HepG2 (cell line): Measurements from ENCODE around the gene STRADB. TPM values are rescaled to one million over a fixed set of nuclear protein-coding genes. Genes with fewer than 3 reads are reported as not detected.

Experiments
- ESRRA ChIP-seq: sonication (generic); formaldehyde crosslinking; IDR thresholded peaks from 2 replicates; pipeline ENCODE4 v1.5.1; 2020; ENCODE audit warnings: mild to moderate bottlenecking, low read depth, missing genetic modification reagents
- FOXK2 ChIP-seq: fragments of 450-650 bp; IDR thresholded peaks from 2 replicates; pipeline ENCODE4 v1.6.1; 2016
- GPN1 ChIP-seq: sonication (generic); formaldehyde crosslinking; IDR thresholded peaks from 2 replicates; pipeline ENCODE4 v1.5.1; 2020; ENCODE audit warnings: missing genetic modification reagents, borderline replicate concordance
- KDM5B ChIP-seq: sonication (generic); formaldehyde crosslinking; IDR thresholded peaks from 2 replicates; pipeline ENCODE4 v1.4.0; 2020; ENCODE audit warnings: missing genetic modification reagents, mild to moderate bottlenecking, borderline replicate concordance
- MAFG ChIP-seq: sonication (generic); formaldehyde crosslinking; IDR thresholded peaks from 2 replicates; pipeline ENCODE4 v1.5.1; 2020; ENCODE audit warnings: mild to moderate bottlenecking, missing genetic modification reagents
- MXD4 ChIP-seq: IDR thresholded peaks from 2 replicates; pipeline ENCODE4 v1.6.1; 2016; ENCODE audit warnings: mild to moderate bottlenecking, missing biosample characterization, missing genetic modification reagents
- PLRG1 ChIP-seq: fragments of 450-650 bp; conservative IDR thresholded peaks from 2 replicates; pipeline ENCODE4 v1.6.1; 2016
- TBX2 ChIP-seq: sonication (generic); formaldehyde crosslinking; IDR thresholded peaks from 2 replicates; pipeline ENCODE4 v1.5.0; 2020; ENCODE audit warnings: missing genetic modification reagents, mild to moderate bottlenecking, borderline replicate concordance
- TBX3 ChIP-seq: fragments of 450-650 bp; IDR thresholded peaks from 2 replicates; pipeline ENCODE4 v1.6.1; 2017; ENCODE audit warnings: antibody characterized with exemption, mild to moderate bottlenecking, inconsistent platforms, borderline replicate concordance
- U2AF1 ChIP-seq: fragments of 200-400 bp; formaldehyde crosslinking; optimal IDR thresholded peaks from 2 replicates; pipeline ENCODE3; 2017; ENCODE audit warnings: mild to moderate bottlenecking, low read depth, low read length
- YY1 ChIP-seq: IDR thresholded peaks from 2 replicates; pipeline ENCODE4 v1.6.1; 2011; ENCODE audit warnings: low read length, low read depth, moderate library complexity, mild to moderate bottlenecking; ENCODE audit not compliant: insufficient read depth, insufficient replicate concordance
- ZBTB42 ChIP-seq: sonication (generic); formaldehyde crosslinking; IDR thresholded peaks from 2 replicates; pipeline ENCODE4 v1.5.0; 2020; ENCODE audit warnings: mild to moderate bottlenecking, missing genetic modification reagents
- ZNF17 ChIP-seq: sonication (generic); formaldehyde crosslinking; IDR thresholded peaks from 2 replicates; pipeline ENCODE4 v1.5.0; 2020; ENCODE audit warnings: mild to moderate bottlenecking, missing genetic modification reagents
- ZNF256 ChIP-seq: sonication (generic); formaldehyde crosslinking; conservative IDR thresholded peaks from 2 replicates; pipeline ENCODE4 v1.4.0; 2020; ENCODE audit warnings: missing genetic modification reagents
- ZNF547 ChIP-seq: sonication (generic); formaldehyde crosslinking; IDR thresholded peaks from 2 replicates; pipeline ENCODE4 v1.5.1; 2020; ENCODE audit warnings: mild to moderate bottlenecking, missing genetic modification reagents
- ZNF558 ChIP-seq: sonication (generic); formaldehyde crosslinking; IDR thresholded peaks from 2 replicates; pipeline ENCODE4 v1.9.0; 2022; ENCODE audit warnings: mild to moderate bottlenecking, missing genetic modification reagents, borderline replicate concordance
- ZNF619 ChIP-seq: sonication (generic); formaldehyde crosslinking; IDR thresholded peaks from 2 replicates; pipeline ENCODE4 v1.4.0; 2020; ENCODE audit warnings: mild to moderate bottlenecking, missing genetic modification reagents
- ZNF878 ChIP-seq: sonication (generic); formaldehyde crosslinking; IDR thresholded peaks from 2 replicates; pipeline ENCODE4 v1.8.1; 2023; ENCODE audit warnings: mild to moderate bottlenecking, missing genetic modification reagents, moderate library complexity
- polyA plus RNA-seq, 8 experiments: library from polyadenylated mRNA; depleted of rRNA in 3 of 8; stranded (reverse) in 7 of 8; unstranded in 1 of 8; fragments of >200 nt; fragmentation: Illumina TruSeq in 4 of 8; extraction: Trizol in 4 of 8; gene quantifications; 2 replicates each; pipeline versions ENCODE4 v1.2.1 to v1.2.3, GENCODE V29; 2011 to 2016; ENCODE audit warnings: low read depth in 4 of 8, missing spikeins in 1 of 8, mixed read lengths in 1 of 8; ENCODE audit not compliant: insufficient read depth in 1 of 8
- total RNA-seq, 5 experiments: library from RNA; depleted of rRNA; stranded (reverse); fragments of >200 nt; fragmentation: Illumina TruSeq; extraction: Trizol; gene quantifications; 2 replicates each; pipeline ENCODE4 v1.2.3, GENCODE V29; 2016; ENCODE audit warnings: low read depth in 1 of 5
- TF ChIP-seq, protein P1 (sequence below): sonication (generic); formaldehyde crosslinking; IDR thresholded peaks from 2 replicates; pipeline ENCODE4 v1.9.0; 2021; ENCODE audit warnings: missing genetic modification reagents, borderline replicate concordance
- TF ChIP-seq, protein P2 (sequence below): sonication (generic); formaldehyde crosslinking; IDR thresholded peaks from 2 replicates; pipeline ENCODE4 v1.5.0; 2020; ENCODE audit warnings: missing genetic modification reagents
- TF ChIP-seq, protein P3 (sequence below): sonication (generic); formaldehyde crosslinking; IDR thresholded peaks from 2 replicates; pipeline ENCODE4 v1.8.0; 2022; ENCODE audit warnings: missing genetic modification reagents, low read depth, mild to moderate bottlenecking, borderline replicate concordance
- TF ChIP-seq, protein P4 (sequence below): sonication (generic); formaldehyde crosslinking; IDR thresholded peaks from 2 replicates; pipeline ENCODE4 v1.4.0; 2020; ENCODE audit warnings: mild to moderate bottlenecking, missing genetic modification reagents, borderline replicate concordance
- TF ChIP-seq, protein P5 (sequence below), 2 experiments: sonication (generic) in 1 of 2; formaldehyde crosslinking in 1 of 2; IDR thresholded peaks; 2 replicates each; pipeline versions ENCODE4 v1.4.0 to v1.6.1; 2018 to 2020; ENCODE audit warnings: missing genetic modification reagents in 2 of 2, borderline replicate concordance in 1 of 2, low read depth in 1 of 2, mild to moderate bottlenecking in 1 of 2, missing biosample characterization in 1 of 2
- TF ChIP-seq, protein P6 (sequence below): IDR thresholded peaks from 2 replicates; pipeline ENCODE4 v1.6.1; 2016; ENCODE audit warnings: low read depth, borderline replicate concordance

Gene STRADB
- total and polyA plus RNA-seq, 2 of the 13 experiments (the other 11 are each of a cell fraction or from before 2014, with no cell fraction given), result 34.1 to 66.6 TPM

DNA sequence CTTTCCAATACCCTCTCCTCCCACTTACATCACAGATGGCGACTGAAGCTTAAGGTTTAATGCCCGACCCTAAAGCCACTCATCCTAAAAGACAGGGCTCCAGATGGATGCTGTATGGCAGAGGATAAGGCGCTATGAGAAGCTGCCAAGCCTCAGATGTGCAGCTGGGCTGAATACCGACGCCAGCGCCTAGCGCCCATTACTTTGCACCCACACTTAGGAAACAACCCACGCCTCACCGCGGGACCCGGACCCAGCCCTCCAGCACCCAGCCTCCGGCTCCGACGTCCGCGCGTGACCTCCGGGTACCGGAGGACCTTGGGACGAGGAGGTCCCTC is 617 bp upstream of the STRADB start (continued):
- TF ChIP-seq, protein P1, sequence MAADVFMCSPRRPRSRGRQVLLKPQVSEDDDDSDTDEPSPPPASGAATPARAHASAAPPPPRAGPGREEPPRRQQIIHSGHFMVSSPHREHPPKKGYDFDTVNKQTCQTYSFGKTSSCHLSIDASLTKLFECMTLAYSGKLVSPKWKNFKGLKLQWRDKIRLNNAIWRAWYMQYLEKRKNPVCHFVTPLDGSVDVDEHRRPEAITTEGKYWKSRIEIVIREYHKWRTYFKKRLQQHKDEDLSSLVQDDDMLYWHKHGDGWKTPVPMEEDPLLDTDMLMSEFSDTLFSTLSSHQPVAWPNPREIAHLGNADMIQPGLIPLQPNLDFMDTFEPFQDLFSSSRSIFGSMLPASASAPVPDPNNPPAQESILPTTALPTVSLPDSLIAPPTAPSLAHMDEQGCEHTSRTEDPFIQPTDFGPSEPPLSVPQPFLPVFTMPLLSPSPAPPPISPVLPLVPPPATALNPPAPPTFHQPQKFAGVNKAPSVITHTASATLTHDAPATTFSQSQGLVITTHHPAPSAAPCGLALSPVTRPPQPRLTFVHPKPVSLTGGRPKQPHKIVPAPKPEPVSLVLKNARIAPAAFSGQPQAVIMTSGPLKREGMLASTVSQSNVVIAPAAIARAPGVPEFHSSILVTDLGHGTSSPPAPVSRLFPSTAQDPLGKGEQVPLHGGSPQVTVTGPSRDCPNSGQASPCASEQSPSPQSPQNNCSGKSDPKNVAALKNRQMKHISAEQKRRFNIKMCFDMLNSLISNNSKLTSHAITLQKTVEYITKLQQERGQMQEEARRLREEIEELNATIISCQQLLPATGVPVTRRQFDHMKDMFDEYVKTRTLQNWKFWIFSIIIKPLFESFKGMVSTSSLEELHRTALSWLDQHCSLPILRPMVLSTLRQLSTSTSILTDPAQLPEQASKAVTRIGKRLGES (CRISPR knock-in tag), result no peak
- TF ChIP-seq KDM5B (CRISPR knock-in tag), result no peak
- TF ChIP-seq, protein P2, sequence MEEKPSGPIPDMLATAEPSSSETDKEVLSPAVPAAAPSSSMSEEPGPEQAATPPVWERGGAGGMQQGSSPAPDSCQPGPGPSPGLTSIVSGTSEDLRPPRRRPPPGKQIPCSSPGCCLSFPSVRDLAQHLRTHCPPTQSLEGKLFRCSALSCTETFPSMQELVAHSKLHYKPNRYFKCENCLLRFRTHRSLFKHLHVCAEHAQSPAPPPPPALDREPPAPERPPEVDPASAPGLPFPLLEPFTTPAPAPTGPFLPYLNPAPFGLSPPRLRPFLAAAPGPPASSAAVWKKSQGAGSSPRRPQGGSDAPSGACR, result no peak
- TF ChIP-seq ESRRA, result no peak
- TF ChIP-seq, protein P3, sequence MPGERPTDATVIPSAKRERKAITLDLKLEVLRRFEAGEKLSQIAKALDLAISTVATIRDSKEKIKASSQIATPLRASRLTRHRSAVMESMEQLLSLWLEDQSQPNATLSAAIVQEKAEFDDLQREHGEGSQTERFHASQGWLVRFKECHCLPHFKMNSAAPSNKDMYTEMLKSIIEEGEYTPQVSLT, result 0 out of 2 replicates have a peak, but pooled peaks have one; percentile 49
- 0 out of 2 replicates have a peak, but pooled peaks have one; percentile 39 for TF ChIP-seq ZNF619 (CRISPR knock-in tag)
- TF ChIP-seq ZNF558 (CRISPR knock-in tag), result no peak
- TF ChIP-seq ZNF878, result no peak; the same call in 1 of the 2 replicates
- TF ChIP-seq MXD4 (CRISPR knock-in tag), result no peak
- TF ChIP-seq PLRG1, result no peak
- no peak for TF ChIP-seq TBX2 (CRISPR knock-in tag)
- no peak for TF ChIP-seq MAFG (CRISPR knock-in tag)
- TF ChIP-seq GPN1 (CRISPR knock-in tag), result no peak
- TF ChIP-seq, protein P4, sequence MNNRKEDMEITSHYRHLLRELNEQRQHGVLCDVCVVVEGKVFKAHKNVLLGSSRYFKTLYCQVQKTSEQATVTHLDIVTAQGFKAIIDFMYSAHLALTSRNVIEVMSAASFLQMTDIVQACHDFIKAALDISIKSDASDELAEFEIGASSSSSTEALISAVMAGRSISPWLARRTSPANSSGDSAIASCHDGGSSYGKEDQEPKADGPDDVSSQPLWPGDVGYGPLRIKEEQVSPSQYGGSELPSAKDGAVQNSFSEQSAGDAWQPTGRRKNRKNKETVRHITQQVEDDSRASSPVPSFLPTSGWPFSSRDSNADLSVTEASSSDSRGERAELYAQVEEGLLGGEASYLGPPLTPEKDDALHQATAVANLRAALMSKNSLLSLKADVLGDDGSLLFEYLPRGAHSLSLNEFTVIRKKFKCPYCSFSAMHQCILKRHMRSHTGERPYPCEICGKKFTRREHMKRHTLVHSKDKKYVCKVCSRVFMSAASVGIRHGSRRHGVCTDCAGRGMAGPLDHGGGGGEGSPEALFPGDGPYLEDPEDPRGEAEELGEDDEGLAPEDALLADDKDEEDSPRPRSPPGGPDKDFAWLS (CRISPR knock-in tag), result no peak
- TF ChIP-seq, protein P5, sequence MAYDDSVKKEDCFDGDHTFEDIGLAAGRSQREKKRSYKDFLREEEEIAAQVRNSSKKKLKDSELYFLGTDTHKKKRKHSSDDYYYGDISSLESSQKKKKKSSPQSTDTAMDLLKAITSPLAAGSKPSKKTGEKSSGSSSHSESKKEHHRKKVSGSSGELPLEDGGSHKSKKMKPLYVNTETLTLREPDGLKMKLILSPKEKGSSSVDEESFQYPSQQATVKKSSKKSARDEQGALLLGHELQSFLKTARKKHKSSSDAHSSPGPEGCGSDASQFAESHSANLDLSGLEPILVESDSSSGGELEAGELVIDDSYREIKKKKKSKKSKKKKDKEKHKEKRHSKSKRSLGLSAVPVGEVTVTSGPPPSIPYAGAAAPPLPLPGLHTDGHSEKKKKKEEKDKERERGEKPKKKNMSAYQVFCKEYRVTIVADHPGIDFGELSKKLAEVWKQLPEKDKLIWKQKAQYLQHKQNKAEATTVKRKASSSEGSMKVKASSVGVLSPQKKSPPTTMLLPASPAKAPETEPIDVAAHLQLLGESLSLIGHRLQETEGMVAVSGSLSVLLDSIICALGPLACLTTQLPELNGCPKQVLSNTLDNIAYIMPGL (CRISPR knock-in tag; IDR thresholded peaks at IDR 0.05; ENCODE audit: borderline replicate concordance in 1 of 2, low read depth in 1 of 2), result no peak
- TF ChIP-seq U2AF1, result no peak
- TF ChIP-seq ZNF17 (CRISPR knock-in tag), result no peak
- TF ChIP-seq ZNF547 (CRISPR knock-in tag), result no peak
- TF ChIP-seq FOXK2, result no peak
- TF ChIP-seq ZBTB42 (CRISPR knock-in tag), result no peak
- TF ChIP-seq ZNF256 (CRISPR knock-in tag), result no peak
- TF ChIP-seq, protein P6, sequence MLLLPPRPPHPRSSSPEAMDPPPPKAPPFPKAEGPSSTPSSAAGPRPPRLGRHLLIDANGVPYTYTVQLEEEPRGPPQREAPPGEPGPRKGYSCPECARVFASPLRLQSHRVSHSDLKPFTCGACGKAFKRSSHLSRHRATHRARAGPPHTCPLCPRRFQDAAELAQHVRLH (CRISPR knock-in tag), result no peak
- no peak for TF ChIP-seq TBX3
- no peak for TF ChIP-seq YY1
